GM21737 (cell line): ENCODE data around the gene ENO2.

Source experiments
- ATAC-seq: cut with Tn5 transposase; IDR thresholded peaks from one replicate; pipeline ENCODE4 v1.9.1; 2021; ENCODE audit warnings: mild to moderate bottlenecking, moderate library complexity; ENCODE audit not compliant: unreplicated experiment

The ENO2 gene

GRCh38 chr12:6959058-6959804 lies 44.9 kb downstream of the ENO2 start:
- ATAC-seq = peak; percentile 38

DNA sequence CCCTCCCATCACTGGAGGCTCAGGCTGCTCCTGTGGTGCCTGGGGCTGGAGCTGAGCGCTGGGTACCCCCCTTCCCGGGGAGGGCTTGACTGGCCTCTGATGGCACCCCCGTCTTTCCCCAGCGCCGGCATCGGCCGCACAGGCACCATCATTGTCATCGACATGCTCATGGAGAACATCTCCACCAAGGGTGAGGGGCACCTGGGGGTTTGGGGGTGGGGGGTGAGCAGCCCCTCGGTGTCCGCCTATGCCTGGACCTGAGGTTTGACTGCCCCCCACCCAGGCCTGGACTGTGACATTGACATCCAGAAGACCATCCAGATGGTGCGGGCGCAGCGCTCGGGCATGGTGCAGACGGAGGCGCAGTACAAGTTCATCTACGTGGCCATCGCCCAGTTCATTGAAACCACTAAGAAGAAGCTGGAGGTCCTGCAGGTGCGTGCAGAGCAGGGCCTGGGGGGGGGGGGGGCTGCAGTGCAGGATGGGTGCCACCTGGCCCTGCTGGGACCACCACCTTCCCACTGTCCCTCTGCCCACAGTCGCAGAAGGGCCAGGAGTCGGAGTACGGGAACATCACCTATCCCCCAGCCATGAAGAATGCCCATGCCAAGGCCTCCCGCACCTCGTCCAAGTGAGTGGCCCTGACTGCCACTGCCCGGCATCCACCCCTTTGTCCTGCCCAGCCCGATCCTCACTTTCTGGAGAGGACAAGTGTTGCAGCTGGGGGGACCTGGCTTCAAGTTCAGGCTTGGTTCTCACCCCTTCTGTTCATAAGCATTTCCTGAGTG lies 45.6 kb downstream of the ENO2 start:
- ATAC-seq = no peak

DNA sequence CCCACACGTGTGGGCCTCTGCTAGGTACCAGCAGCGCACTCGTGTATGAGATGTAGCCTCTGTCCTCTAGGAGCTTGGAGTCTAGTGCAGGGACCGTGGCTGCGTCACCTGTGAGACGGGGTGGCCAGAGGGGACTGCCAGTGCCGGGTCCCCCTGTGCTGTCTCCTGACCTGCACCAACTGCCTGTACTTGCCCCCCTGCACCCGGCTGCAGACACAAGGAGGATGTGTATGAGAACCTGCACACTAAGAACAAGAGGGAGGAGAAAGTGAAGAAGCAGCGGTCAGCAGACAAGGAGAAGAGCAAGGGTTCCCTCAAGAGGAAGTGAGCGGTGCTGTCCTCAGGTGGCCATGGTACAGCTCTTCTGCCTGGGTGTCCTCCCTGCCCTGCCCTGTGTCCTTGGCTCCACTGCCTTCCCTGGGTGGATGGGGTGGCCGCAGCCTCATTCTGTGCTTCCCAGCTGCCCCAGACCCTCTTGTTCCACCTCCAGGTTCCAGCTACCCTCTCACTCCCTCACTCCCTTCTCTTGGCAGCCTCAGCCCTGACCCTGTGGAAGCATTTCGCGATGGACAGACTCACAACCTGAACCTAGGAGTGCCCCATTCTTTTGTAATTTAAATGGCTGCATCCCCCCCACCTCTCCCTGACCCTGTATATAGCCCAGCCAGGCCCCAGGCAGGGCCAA lies 46.4 kb downstream of the ENO2 start:
- ATAC-seq = no peak

DNA sequence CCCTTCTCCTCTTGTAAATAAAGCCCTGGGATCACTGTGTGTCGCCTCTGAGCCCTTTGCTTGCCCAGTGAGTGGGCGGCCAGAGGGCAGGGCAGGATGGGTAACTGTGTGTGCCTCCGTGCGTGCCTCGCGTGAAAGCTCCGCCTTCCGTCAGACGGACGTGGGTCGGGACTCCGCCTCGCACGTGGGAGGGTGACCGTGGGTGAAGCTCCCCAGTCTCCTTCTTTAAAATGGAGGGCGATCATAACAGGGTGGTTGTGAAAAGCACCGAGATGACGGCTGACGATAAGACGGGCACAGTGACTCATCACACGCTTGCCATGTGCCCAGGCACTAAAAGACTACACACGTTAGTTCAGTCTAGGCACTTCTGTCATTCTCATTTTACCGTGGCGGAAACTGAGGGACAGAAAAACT lies 46.9 kb downstream of the ENO2 start:
- no peak for ATAC-seq

GRCh38 chr12:6961695-6962284 lies 47.4 kb downstream of the ENO2 start:
- ATAC-seq = no peak

DNA sequence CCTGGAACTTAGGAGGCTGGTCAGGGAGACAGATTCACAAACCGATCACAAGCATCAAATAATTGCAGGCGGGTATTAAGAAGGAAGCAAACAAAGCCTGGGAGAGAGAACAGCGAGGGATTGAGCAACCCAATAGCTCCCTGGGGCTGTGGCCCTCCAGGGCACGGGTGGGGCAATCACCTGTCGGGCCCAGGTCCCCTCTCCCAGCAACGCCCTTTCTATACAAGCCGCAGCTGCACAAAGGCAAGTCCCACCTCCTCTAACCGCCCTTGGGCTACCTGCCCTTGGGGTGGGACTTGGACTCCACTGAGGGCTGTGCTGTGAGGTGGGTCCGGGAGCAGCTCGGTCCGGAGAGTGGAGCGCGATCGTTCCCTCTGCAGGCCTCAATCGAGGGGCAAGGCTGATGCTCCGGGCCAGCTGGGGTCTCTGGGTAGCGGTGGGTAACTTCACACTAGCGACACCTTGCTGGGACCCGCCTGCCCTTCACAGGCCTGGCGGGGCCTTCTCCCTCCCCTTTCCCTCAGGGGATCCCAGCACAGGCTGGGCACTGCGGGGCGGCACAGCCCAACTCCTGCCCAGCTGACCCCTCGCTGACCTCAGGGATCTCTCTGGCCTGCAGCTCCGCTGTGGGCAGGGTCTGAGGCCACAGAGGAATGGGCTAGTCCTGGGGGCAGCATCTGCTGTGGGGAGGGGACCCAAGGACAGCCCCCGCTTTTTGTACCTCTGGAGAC lies 48.1 kb downstream of the ENO2 start:
- no peak for ATAC-seq

DNA sequence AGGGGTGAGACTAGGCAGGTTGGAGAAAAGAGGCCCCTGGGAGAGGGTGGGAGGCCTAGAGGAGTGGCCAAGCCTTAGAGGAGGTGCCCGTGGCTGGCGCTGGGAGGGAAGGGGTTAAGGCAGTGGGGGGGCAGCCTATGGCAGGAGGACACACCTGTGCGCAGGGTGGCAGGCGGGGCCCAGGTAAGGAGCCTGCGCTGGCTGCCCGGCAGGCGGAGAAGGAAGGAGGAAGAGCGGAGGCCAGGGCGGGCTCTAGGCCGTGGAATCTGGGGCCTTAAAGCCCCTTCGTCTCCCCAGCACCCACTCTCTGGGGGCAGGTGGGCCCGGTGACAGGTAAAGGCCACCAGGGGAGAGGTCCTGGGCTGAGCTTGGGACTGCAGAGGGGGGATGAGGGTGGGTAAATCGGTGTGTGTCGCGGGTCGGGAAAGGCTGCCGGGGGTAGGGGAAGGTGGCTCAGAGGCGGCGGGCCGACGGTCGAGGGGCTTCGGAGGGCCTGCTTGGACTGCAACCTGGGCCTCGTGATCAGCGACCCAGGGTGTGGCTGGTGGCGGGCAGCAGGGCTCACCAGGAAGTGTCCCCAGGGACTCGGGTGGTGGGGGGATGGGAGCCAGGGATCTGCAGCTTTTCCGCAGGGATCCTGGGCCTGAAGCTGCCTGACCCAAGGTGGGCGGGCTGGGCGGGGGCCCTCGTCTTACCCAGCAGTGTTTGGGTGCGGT lies 48.8 kb downstream of the ENO2 start:
- no peak for ATAC-seq

DNA sequence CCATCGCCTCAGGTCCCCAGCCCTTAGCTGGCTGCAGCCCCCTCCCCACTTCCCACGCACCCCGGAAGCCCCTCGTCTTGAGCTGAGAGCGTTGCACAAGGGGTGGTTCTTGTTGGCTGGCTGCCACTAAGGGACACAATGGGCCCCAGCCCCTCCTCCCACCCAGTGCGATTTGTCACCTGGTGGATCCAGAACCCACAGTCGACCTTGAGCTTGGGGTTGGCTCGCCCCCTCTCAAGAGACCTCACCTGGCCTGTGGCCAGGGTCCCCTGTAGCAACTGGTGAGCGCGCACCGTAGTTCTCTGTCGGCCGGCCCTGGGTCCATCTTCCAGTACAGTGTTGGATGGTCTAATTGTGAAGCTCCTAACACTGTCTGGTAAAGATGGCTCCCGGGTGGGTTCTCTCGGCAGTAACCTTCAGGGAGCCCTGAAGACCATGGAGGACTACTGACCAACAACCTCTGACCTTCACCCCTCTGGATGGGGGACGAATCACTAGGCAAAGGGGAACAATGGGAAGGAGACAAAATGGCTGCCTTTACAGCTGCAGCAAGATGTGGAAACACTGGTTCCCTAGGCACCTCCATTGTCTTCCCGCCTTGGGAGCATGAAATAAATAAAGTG lies 49.5 kb downstream of the ENO2 start:
- ATAC-seq = no peak

DNA sequence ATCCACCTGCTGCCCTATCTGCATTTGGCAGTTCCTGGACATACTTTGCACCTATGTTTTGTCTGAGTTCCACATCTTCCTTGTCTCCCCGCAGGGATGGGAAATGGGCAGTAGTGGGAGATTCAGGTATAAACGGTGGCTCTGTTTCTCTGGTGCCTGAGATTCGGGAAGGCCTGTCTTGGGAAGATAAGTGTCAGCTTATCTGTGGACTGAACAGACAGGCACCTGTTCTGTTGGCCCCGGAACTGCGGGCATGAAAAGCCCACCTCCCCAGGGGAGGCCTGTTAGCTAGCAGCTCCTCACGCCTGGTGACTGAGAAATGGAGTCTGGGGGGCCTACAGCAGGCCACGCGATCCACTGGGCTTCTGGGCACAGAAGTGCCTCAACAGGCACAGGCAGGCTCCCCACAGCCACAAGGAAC lies 50.2 kb downstream of the ENO2 start:
- ATAC-seq = peak; percentile 1

DNA sequence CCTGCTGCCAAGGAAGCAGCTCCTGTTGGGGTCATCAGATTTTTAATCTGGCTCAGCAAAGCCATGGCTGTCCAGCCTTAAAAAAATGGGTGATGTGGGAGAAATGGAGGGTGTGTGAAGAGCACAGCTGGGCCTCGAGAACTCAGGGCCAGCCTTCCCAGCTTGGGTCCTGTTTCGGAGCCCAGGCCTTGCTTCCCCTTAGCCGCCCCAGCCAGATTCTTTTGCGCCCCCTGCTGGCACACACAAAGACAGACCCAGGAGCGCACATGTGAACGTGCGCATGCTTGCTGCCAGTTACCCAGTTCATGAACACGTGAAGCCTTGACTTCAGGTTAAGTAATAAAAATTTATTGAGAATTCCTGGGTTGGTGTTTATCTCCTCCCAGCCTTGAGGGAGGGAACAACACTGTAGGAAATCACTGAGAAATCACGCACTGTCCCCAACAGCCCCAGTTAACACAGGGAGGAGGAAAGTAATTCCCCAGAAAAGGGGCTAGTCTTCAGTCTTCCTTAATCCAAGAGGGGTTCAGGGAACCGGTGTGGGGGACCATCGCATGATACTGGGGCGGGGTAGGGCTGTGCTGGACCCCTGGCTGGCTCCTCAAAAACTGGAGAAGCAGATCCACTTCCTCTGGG lies 50.8 kb downstream of the ENO2 start:
- peak; percentile 37 for ATAC-seq

DNA sequence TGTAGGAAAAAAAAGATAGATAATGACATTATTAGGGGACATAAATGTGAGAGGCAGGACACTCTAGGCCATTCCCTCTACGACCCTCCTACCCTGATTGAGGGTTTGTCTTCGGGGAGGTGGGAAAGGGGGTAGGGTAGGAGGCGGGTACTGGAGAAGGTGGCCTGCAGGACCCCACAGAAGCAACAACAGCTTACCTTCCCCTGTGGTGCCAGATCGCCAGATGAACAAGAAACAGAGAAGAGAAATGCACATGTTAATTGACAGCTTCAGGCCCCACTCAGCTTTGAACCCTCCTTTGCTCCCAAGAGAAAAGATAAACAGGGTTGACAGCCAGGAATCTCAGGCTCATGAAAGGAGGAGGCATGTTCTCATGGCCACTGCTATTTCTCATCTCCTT lies 51.3 kb downstream of the ENO2 start:
- ATAC-seq = no peak

GRCh38 chr12:6966351-6966750 lies 52.0 kb downstream of the ENO2 start:
- ATAC-seq = no peak

GRCh38 chr12:6967651-6968100 lies 53.3 kb downstream of the ENO2 start:
- no peak for ATAC-seq

DNA sequence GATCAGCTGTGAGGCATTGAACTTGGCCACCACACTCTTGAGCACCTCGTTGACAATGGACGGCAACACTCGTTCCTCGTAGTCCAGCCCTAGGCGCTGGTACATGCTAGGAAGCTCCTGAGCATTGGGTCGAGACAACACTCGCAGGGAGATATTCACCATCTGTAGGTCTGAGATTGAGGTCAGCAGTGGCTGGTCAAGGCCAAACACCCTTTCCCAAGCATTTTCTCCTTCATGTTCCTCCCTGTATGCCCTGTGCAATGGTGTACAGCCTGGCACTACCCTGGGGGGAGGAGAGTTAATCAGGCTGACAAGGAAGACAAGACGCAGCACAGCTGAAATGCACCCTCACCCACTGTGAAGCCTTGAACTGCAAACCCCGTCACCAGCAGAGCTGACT lies 54.0 kb downstream of the ENO2 start:
- ATAC-seq = no peak

DNA sequence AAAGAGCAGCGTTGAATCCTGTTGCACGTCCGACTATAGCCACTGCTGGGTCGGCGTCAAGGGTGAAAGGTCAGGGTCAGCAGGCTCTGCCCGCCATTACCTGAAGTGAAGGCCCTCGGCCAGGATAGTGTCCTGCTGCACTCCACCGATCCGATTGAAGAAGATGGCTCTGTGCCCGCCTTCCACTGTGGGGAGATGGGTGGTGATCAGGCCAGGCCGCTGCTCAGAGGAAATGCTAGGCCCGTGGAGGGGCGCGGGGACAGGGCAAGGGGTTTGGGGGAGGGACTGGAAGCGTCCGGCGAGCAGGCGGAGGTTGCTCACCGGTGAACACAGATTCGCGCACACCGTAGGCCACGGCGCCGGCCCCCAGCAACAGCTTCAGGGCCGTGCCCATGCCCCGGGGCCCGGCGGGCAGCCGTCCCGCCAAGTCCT lies 55.7 kb downstream of the ENO2 start:
- no peak for ATAC-seq
